WTC11 (cell line): ENCODE results near the gene COL5A3. TPM values are rescaled to one million over a fixed set of nuclear protein-coding genes. Genes with fewer than 3 reads are reported as not detected.
"Not testable (repeated sequence)": the region's sequence is repeated elsewhere in the genome, so short reads cannot be mapped to it uniquely, and the experiment has no call there.

Experiments used
- ATAC-seq: fragments of 200-7000 bp; cut with Tn5 transposase; 2 replicates; pipeline ENCODE4 v1.10.0; 2021; ENCODE audit warnings: mild to moderate bottlenecking, moderate library complexity
- CTCF ChIA-PET: fragments of 300-600 bp; sonication (Branson Sonifier 250); formaldehyde crosslinking; loops from one replicate; lab custom pipeline; 2021; ENCODE audit warnings: antibody characterized with exemption; lab: Charles Lee
- POLR2A ChIA-PET: fragments of 350-600 bp; sonication (Branson Sonifier 250); formaldehyde crosslinking; loops from one replicate; lab custom pipeline; 2021; ENCODE audit warnings: antibody characterized with exemption; lab: Charles Lee
- DNase-seq: peaks from one replicate; pipeline ENCODE4 v3.0.0; 2021; ENCODE audit warnings: low spot score
- H3K27ac Mint-ChIP-seq: 2 replicates; pipeline ENCODE4 v1.8.0; 2021; ENCODE audit warnings: mixed read lengths
- H3K27me3 Mint-ChIP-seq: 2 replicates; pipeline ENCODE4 v1.8.0; 2021; ENCODE audit warnings: low read depth, mild to moderate bottlenecking, moderate library complexity, mixed read lengths
- H3K36me3 Mint-ChIP-seq: 2 replicates; pipeline ENCODE4 v1.8.0; 2021; ENCODE audit warnings: mixed read lengths
- H3K4me1 Mint-ChIP-seq: 2 replicates; pipeline ENCODE4 v1.8.0; 2022; ENCODE audit warnings: mixed read lengths
- H3K4me3 Mint-ChIP-seq: 2 replicates; pipeline ENCODE4 v1.8.0; 2021; ENCODE audit warnings: mild to moderate bottlenecking, moderate library complexity, mixed read lengths
- H3K9me3 Mint-ChIP-seq: 2 replicates; pipeline ENCODE4 v1.8.0; 2021; ENCODE audit warnings: mixed read lengths
- GABPB1 ChIP-seq: sonication (generic); formaldehyde crosslinking; IDR thresholded peaks from 2 replicates; pipeline ENCODE4 v1.8.1; 2023; ENCODE audit warnings: mild to moderate bottlenecking, missing genetic modification reagents
- GTF2I ChIP-seq: fragments of 250-450 bp; sonication (Bioruptor Pico); conservative IDR thresholded peaks from 2 replicates; pipeline ENCODE4 v1.4.0; 2021; ENCODE audit warnings: mild to moderate bottlenecking
- JAZF1 ChIP-seq: fragments of 250-450 bp; sonication (Bioruptor Pico); IDR thresholded peaks from 2 replicates; pipeline ENCODE4 v1.9.0; 2021; ENCODE audit warnings: moderate library complexity, mild to moderate bottlenecking, inconsistent platforms
- MLX ChIP-seq: sonication (generic); formaldehyde crosslinking; IDR thresholded peaks from 2 replicates; pipeline ENCODE4 v1.8.1; 2023; ENCODE audit warnings: mild to moderate bottlenecking, missing genetic modification reagents, moderate library complexity
- PREB ChIP-seq: sonication (generic); formaldehyde crosslinking; IDR thresholded peaks from 2 replicates; pipeline ENCODE4 v1.8.1; 2022; ENCODE audit warnings: mild to moderate bottlenecking, missing genetic modification reagents, moderate library complexity, borderline replicate concordance
- RELA ChIP-seq: sonication (generic); formaldehyde crosslinking; IDR thresholded peaks from 2 replicates; pipeline ENCODE4 v1.8.1; 2022; ENCODE audit warnings: missing genetic modification reagents, mild to moderate bottlenecking, borderline replicate concordance
- RORB ChIP-seq: fragments of 250-450 bp; sonication (Bioruptor Pico); IDR thresholded peaks from 2 replicates; pipeline ENCODE4 v1.9.0; 2021; ENCODE audit warnings: mild to moderate bottlenecking
- SMAD4 ChIP-seq: sonication (generic); formaldehyde crosslinking; IDR thresholded peaks from 2 replicates; pipeline ENCODE4 v1.8.0; 2022; ENCODE audit warnings: mild to moderate bottlenecking, missing genetic modification reagents
- USF1 ChIP-seq: sonication (generic); formaldehyde crosslinking; IDR thresholded peaks from 2 replicates; pipeline ENCODE4 v1.8.0; 2022; ENCODE audit warnings: mild to moderate bottlenecking, missing genetic modification reagents
- ZMAT4 ChIP-seq: fragments of 250-450 bp; sonication (Bioruptor Pico); IDR thresholded peaks from 2 replicates; pipeline ENCODE4 v1.9.0; 2021; ENCODE audit warnings: mild to moderate bottlenecking
- ZNF138 ChIP-seq: sonication (generic); formaldehyde crosslinking; conservative IDR thresholded peaks from 2 replicates; pipeline ENCODE4 v1.8.1; 2022; ENCODE audit warnings: mild to moderate bottlenecking, moderate library complexity, missing genetic modification reagents
- ZNF219 ChIP-seq: sonication (generic); formaldehyde crosslinking; IDR thresholded peaks from 2 replicates; pipeline ENCODE4 v1.8.0; 2023; ENCODE audit warnings: missing genetic modification reagents, mild to moderate bottlenecking, borderline replicate concordance
- total RNA-seq: library from RNA; stranded (reverse); gene quantifications from 3 replicates; pipeline ENCODE4 v1.2.3, GENCODE V29; 2021
- TF ChIP-seq, protein P1 (sequence below): fragments of 200-600 bp; IDR thresholded peaks from 2 replicates; pipeline ENCODE4 v1.8.0; 2022; ENCODE audit warnings: antibody characterized with exemption
- TF ChIP-seq, protein P2 (sequence below): sonication (generic); formaldehyde crosslinking; IDR thresholded peaks from 2 replicates; pipeline ENCODE4 v1.8.1; 2022; ENCODE audit warnings: mild to moderate bottlenecking, moderate library complexity, missing genetic modification reagents
- TF ChIP-seq, protein P3 (sequence below): sonication (generic); formaldehyde crosslinking; IDR thresholded peaks from 2 replicates; pipeline ENCODE4 v1.8.1; 2023; ENCODE audit warnings: mild to moderate bottlenecking, missing genetic modification reagents, moderate library complexity
- TF ChIP-seq, protein P4 (sequence below): sonication (generic); formaldehyde crosslinking; IDR thresholded peaks from 2 replicates; pipeline ENCODE4 v1.8.0; 2023; ENCODE audit warnings: missing genetic modification reagents
- TF ChIP-seq, protein P5 (sequence below): sonication (generic); formaldehyde crosslinking; IDR thresholded peaks from 2 replicates; pipeline ENCODE4 v1.8.1; 2023; ENCODE audit warnings: mild to moderate bottlenecking, missing genetic modification reagents, borderline replicate concordance

COL5A3 gene
- total RNA-seq, 1 experiment from 2014 or later: 0.81 TPM

GRCh38 chr19:10026744-10027143, 16.4 kb upstream of the COL5A3 start:
- Mint-ChIP-seq H3K4me1 (peaks cover 8% of the 10 kb centered on the region), H3K9me3 (no peaks in the 10 kb centered on the region)
- ChIA-PET POLR2A (interaction anchor here (0.6 kb wide), 1 partner anchor 137 kb away, joined by 3 read pairs; no protein-coding TSS in a partner anchor), CTCF (interaction anchor here (0.8 to 1.8 kb wide), 22 partner anchors 8 to 199 kb away, joined by 3 to 64 read pairs (median 7); partner anchors contain the start of genes COL5A3, OLFM2 and UBL5)
- TF ChIP-seq ZNF219 (CRISPR knock-in tag): no peak
- no peak for TF ChIP-seq JAZF1 (CRISPR knock-in tag)
- TF ChIP-seq, protein P1, sequence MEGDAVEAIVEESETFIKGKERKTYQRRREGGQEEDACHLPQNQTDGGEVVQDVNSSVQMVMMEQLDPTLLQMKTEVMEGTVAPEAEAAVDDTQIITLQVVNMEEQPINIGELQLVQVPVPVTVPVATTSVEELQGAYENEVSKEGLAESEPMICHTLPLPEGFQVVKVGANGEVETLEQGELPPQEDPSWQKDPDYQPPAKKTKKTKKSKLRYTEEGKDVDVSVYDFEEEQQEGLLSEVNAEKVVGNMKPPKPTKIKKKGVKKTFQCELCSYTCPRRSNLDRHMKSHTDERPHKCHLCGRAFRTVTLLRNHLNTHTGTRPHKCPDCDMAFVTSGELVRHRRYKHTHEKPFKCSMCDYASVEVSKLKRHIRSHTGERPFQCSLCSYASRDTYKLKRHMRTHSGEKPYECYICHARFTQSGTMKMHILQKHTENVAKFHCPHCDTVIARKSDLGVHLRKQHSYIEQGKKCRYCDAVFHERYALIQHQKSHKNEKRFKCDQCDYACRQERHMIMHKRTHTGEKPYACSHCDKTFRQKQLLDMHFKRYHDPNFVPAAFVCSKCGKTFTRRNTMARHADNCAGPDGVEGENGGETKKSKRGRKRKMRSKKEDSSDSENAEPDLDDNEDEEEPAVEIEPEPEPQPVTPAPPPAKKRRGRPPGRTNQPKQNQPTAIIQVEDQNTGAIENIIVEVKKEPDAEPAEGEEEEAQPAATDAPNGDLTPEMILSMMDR: no peak
- TF ChIP-seq, protein P2, sequence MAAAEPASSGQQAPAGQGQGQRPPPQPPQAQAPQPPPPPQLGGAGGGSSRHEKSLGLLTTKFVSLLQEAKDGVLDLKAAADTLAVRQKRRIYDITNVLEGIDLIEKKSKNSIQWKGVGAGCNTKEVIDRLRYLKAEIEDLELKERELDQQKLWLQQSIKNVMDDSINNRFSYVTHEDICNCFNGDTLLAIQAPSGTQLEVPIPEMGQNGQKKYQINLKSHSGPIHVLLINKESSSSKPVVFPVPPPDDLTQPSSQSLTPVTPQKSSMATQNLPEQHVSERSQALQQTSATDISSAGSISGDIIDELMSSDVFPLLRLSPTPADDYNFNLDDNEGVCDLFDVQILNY: no peak
- no peak for TF ChIP-seq GTF2I (CRISPR knock-in tag)
- TF ChIP-seq, all 79 proteins: peak for 0
- Mint-ChIP-seq H3K27ac (no peak overlapping the region), H3K4me3 (no peak overlapping the region), H3K27me3 (peaks cover 13% of the 10 kb centered on the region), H3K36me3 (no peaks in the 10 kb centered on the region)
- ATAC-seq (no peak), DNase-seq (no peak)

GRCh38 chr19:10023096-10023495, 12.8 kb upstream of the COL5A3 start:
- ATAC-seq, POLR2A ChIA-PET, H3K4me1 Mint-ChIP-seq, DNase-seq, H3K4me3 Mint-ChIP-seq, H3K9me3 Mint-ChIP-seq, H3K36me3 Mint-ChIP-seq, H3K27ac Mint-ChIP-seq: not testable (repeated sequence)
- H3K27me3 Mint-ChIP-seq: peaks cover 13% of the 10 kb centered on the region
- CTCF ChIA-PET: interaction anchor here (5.8 kb wide), 1 partner anchor 22 kb away, joined by 52 read pairs; no protein-coding TSS in a partner anchor

DNA sequence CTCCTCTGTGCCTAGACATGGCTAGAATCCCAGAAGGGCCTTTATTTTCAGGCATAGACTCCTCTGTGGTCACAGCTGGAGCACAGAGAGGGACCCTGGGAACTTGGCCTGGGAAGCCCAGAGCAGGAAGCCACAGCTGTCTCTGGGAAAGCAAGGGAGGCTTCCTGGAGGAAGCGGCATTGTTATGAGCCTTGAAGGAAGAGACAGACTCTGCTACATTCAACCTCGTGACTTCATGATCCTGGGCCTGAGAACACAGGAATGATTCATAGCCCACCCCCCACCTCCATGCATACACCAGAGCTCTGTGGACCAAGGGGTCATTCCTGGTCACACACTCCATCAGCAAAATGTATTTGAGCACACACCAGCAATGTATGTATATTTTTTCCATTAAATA, 11.6 kb upstream of the COL5A3 start:
- no peaks in the 10 kb centered on the region for H3K4me1 Mint-ChIP-seq
- ATAC-seq (no peak), DNase-seq (no peak)
- H3K9me3 Mint-ChIP-seq: no peaks in the 10 kb centered on the region
- POLR2A ChIA-PET: no interaction called here
- CTCF ChIA-PET: interaction anchor here (0.9 to 5.8 kb wide), 2 partner anchors 21 to 91 kb away, joined by 3 to 52 read pairs; no protein-coding TSS in a partner anchor
- H3K27me3 Mint-ChIP-seq: peaks cover 11% of the 10 kb centered on the region
- H3K4me3 Mint-ChIP-seq: no peak overlapping the region
- no peak overlapping the region for H3K27ac Mint-ChIP-seq
- no peaks in the 10 kb centered on the region for H3K36me3 Mint-ChIP-seq
- TF ChIP-seq SMAD4 (CRISPR knock-in tag) (no peak), GABPB1 (CRISPR knock-in tag) (no peak), USF1 (CRISPR knock-in tag) (no peak), MLX (CRISPR knock-in tag) (no peak), RELA (CRISPR knock-in tag) (no peak), RORB (CRISPR knock-in tag) (no peak), ZMAT4 (no peak), ZNF138 (no peak), PREB (CRISPR knock-in tag) (no peak)
- TF ChIP-seq, protein P3, sequence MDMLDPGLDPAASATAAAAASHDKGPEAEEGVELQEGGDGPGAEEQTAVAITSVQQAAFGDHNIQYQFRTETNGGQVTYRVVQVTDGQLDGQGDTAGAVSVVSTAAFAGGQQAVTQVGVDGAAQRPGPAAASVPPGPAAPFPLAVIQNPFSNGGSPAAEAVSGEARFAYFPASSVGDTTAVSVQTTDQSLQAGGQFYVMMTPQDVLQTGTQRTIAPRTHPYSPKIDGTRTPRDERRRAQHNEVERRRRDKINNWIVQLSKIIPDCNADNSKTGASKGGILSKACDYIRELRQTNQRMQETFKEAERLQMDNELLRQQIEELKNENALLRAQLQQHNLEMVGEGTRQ (CRISPR knock-in tag): no peak
- TF ChIP-seq, protein P4, sequence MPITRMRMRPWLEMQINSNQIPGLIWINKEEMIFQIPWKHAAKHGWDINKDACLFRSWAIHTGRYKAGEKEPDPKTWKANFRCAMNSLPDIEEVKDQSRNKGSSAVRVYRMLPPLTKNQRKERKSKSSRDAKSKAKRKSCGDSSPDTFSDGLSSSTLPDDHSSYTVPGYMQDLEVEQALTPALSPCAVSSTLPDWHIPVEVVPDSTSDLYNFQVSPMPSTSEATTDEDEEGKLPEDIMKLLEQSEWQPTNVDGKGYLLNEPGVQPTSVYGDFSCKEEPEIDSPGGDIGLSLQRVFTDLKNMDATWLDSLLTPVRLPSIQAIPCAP (CRISPR knock-in tag): no peak
- TF ChIP-seq, protein P1: no peak
- TF ChIP-seq, protein P5, sequence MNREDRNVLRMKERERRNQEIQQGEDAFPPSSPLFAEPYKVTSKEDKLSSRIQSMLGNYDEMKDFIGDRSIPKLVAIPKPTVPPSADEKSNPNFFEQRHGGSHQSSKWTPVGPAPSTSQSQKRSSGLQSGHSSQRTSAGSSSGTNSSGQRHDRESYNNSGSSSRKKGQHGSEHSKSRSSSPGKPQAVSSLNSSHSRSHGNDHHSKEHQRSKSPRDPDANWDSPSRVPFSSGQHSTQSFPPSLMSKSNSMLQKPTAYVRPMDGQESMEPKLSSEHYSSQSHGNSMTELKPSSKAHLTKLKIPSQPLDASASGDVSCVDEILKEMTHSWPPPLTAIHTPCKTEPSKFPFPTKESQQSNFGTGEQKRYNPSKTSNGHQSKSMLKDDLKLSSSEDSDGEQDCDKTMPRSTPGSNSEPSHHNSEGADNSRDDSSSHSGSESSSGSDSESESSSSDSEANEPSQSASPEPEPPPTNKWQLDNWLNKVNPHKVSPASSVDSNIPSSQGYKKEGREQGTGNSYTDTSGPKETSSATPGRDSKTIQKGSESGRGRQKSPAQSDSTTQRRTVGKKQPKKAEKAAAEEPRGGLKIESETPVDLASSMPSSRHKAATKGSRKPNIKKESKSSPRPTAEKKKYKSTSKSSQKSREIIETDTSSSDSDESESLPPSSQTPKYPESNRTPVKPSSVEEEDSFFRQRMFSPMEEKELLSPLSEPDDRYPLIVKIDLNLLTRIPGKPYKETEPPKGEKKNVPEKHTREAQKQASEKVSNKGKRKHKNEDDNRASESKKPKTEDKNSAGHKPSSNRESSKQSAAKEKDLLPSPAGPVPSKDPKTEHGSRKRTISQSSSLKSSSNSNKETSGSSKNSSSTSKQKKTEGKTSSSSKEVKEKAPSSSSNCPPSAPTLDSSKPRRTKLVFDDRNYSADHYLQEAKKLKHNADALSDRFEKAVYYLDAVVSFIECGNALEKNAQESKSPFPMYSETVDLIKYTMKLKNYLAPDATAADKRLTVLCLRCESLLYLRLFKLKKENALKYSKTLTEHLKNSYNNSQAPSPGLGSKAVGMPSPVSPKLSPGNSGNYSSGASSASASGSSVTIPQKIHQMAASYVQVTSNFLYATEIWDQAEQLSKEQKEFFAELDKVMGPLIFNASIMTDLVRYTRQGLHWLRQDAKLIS (CRISPR knock-in tag): no peak
